ENCODE measurements around the gene L3MBTL1. TPM values are rescaled to one million over a fixed set of nuclear protein-coding genes. Genes with fewer than 3 reads are reported as not detected.
A peak's percentile ranks its signal among the peaks of the same experiment; 100 is the strongest.
"Not testable (repeated sequence)": the region's sequence is repeated elsewhere in the genome, so short reads cannot be mapped to it uniquely, and the experiment has no call there.

L3MBTL1 gene
- 11.3 TPM for total RNA-seq (ENCODE audit: insufficient read depth, low replicate concordance)

DNA sequence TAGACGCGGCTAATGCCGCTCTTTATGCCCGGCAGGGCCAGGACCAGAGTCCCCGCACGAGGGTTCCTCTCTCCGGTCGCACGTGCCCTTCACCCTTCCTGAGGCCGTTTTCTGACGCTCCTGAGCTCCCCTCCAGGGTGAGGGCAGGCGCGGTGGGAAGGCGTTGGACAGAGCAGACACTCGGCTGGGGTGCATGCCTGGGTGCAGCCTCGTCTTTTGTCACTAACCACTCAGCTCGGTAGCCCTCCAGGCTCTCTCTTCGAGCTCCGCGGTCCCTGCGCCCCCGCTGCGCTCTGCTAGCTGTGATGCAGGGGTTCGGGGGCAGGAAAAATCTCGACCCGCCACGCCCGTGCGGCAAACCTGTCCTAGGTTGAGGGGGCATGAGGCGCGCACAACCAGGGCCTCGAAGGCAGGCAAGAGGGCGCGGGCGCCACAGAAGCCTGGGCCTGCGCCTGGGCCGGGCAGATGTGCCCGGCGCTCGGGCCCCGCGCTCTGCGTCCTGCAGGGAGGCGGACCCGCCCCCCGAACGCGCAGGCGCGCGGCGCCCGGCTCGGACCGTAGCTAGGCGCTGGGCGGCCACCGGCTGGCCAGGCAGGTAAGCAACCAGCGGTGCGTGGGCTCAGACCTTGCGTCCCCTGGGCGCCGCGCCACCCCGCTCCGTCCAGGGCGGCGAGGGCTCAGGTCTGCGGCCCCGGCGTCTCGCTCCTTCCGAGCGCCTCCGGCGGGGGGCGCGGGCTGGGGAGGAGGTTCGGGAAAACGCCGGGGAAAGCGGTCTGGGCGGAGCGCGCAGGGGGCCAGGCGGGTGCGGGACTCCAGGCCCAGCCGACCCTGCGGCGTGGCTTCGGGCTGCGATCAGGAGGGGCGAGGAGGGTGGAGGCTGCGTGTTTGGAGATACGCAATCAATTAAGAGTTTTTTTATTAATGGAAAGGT lies at the start of gene L3MBTL1:
Gene L3MBTL1, plus strand, starts transcription at position 548 of the 931 bp plus-strand sequence. CDS start 5,807 bp downstream, outside the sequence.
- DNase-seq (ENCODE audit: low spot score) = peak; percentile 42

GRCh38 chr20:43458422-43458924 lies 49.0 kb upstream of the L3MBTL1 start:
- no peak for DNase-seq (ENCODE audit: low spot score)

DNA sequence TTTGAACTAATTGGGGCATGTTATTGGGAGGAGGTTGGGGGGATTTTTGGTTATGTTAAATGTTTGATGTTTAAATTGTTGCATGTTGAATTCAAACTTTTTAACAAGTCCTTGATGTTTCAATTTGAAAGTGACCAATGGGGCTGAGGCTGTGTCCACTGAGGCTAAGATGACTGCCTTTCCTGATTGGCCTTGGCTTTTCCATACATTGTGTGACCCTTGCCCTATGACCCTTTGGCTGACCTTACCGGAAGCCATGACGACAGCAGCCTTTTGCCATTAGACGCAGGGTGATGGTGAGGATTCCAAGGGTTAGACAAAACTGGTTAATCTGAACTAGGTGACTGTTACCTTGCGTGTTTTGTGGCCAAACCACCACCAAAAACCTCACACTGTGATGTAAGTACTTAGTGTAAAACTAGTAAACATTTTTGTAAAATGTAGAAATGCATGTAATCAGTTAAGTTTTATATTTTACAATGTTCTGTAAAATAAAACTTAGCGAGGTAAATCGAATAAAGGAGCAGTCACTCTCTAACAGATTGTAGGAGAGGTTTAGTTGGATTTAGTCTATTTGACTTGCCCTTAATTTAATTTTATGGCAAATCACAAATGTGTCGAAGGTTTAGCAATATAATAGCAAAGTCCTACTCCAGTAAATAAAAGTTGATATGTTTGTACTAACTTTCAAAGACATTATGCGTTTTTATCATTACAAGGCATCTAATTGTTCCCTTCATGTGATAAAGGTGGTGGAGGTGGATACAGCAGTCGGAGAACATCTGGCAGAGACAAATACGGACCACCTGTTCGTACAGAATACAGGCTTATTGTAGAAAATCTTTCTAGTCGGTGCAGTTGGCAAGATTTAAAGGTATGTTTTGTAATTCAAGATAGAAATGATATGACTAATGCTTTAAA lies 48.2 kb upstream of the L3MBTL1 start:
- DNase-seq (ENCODE audit: low spot score) = peak; percentile 15

GRCh38 chr20:43460172-43460829 lies 47.2 kb upstream of the L3MBTL1 start:
- no peak for DNase-seq (ENCODE audit: low spot score)

DNA sequence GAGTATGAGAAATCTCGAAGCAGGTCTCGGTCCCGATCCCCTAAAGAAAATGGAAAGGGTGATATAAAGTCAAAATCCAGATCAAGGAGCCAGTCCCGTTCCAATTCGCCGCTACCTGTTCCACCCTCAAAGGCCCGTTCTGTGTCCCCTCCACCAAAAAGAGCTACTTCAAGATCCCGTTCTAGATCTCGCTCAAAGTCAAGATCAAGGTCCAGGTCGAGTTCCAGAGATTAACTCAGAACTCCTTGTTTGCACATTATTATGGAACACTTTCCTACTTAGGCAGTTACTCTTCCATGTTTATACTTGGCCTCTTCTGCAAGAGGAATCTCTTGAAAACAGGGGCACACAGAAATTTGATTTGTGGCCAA lies 46.7 kb upstream of the L3MBTL1 start:
- DNase-seq (ENCODE audit: low spot score) = no peak

DNA sequence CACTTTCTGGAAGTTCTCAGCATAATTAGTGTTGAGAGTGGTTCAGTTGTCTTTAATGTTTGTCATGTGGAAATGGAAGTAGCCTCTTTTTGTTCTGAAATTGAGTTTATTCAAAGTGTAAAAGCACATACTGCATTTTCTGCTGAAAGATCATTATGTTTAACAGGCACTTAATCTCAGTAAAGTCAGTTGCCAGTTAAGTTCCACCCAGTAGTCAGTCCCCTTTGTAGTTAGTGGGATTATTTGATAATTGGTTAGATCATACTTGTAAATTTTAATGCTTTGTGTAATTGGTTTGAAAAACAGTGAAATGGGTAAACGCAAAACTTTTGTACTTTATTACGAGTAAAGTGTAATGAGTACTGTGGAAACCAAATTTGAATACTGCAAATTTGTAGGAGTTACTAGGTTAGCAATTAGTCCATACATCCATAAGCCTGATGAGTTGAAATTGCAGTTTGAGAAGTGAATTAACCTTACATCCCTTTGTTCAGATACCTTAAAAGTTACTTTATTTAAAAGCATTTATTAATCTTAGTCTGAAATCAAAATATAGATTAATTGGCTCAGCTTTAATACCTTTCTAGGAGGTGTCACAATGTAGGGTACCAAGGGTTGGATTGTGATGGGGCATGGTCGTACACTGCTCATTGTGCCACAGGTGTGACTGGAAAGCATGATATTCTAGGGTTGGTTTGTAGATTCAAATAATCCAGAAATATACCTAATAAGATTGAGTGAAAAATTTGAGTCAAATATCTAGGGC lies 45.4 kb upstream of the L3MBTL1 start:
- no peak for DNase-seq (ENCODE audit: low spot score)

GRCh38 chr20:43462660-43463526 lies 44.6 kb upstream of the L3MBTL1 start:
- no peak for DNase-seq (ENCODE audit: low spot score)

GRCh38 chr20:43463527-43464218 lies 43.8 kb upstream of the L3MBTL1 start:
- no peak for DNase-seq (ENCODE audit: low spot score)

DNA sequence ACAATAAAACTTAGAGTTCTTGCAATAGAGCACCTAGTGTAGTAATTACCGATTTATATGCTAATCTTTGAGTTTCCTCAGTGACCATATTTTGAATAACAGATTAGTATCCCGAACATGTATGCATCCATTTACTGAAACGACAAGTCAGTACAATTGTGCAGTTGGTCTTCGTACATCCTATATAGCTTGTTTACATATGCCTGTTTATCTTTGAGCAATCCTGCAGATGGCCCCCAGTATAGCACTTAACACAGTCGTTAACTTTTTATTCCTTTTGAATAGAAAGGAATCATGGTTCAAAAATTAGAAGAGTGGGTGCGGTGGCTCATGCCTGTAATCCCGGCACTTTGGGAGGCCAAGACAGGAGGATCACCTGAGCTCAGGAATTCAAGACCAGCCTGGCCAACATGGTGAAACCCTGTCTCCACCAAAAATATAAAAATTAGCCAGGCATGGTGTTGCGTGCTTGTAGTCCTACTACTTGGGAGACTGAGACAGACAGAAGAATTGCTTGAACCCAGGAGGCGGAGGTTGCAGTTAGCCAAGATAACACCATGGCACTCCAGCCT lies 43.2 kb upstream of the L3MBTL1 start:
- no peak for DNase-seq (ENCODE audit: low spot score)

DNA sequence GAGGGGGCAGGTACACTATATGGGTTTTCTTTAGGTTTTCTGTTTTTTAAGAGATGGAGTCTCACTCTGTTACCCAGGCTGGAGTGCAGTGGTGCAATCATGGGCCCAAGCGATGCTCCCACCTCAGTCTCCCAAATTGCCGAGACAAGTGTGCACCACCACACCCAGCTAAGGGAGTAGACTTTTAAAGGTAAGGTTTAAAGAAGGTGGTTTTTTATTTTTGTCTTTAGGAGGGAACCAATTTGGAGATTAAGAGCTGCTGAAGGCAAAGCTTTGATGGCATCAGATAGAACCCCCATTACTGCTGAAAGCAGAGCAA lies 41.9 kb upstream of the L3MBTL1 start:
- DNase-seq (ENCODE audit: low spot score) = no peak

DNA sequence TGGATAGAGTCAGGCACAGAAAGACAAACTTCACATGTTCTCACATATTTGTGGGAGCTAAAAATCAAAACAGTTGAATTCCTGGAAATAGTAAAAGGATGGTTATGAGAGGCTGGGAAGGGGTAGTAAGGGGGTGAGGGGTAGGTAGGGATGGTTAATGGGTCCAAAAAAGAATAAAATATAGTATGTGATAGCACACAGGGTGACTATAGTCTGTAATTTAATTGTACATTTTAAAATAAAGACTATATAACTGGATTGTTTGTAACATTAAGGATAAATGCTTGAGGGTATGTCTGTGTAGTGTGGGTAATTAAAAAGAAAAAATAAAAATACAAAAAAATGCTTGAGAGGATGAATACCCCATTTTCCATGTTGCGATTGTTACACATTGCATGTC lies 39.9 kb upstream of the L3MBTL1 start:
- DNase-seq (ENCODE audit: low spot score) = no peak

DNA sequence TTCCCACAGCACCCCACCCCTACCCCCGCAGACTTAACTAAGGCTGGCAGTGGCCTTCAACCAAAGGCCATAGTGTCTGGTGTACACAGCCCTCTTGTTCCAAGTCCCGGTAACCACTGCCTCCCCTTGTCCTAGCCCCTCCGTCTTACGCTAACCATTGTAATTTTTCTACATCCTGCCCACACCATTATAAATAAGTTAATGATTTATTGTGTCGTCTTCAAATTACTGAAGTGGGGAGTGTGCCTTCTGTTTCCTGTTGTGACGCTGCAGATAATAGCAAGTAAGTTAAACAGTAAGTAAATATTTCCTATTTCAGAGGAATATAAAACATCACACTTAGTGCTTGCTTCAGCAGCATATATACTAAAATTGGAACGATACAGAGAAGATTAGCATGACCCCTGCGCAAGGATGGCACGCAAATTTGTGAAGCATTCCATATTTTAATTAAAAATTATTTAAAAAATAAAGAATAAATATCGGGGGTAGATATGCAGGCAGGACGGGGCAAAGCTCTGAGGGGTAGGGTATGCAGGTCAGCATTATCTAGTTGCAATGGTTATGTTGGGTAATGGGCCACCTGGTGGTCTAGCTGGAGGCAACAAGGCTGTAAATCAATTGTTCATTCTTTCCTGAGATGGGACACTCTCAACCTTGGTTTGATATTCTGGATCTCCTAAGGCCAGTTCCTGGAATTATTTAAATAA lies 34.7 kb upstream of the L3MBTL1 start:
- no peak for DNase-seq (ENCODE audit: low spot score)

- DNase-seq (ENCODE audit: low spot score) = no peak
Measured at GRCh38 chr20:43473381-43473704, 34.2 kb upstream of the L3MBTL1 start.

GRCh38 chr20:43477193-43477592 lies 30.3 kb upstream of the L3MBTL1 start:
- no peak for DNase-seq (ENCODE audit: low spot score)

DNA sequence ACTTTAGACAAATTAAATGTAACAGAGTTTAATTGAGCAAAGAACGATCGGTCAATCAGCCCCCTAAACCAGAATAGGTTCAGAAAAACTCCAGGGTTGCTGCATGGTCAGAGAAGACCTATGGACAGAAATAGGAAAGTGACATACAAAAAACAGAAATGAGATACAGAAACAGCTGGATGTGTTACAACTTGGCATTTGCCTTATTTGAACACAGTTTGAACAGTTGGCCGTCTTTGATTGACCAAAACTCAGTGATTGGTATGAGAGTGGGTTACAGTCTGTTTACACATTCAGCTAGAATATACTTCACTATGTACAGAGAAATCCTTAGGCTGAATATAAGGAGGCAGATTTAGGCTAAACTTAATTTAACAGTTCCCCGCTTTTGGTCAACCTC lies 29.9 kb upstream of the L3MBTL1 start:
- DNase-seq (ENCODE audit: low spot score) = no peak

DNA sequence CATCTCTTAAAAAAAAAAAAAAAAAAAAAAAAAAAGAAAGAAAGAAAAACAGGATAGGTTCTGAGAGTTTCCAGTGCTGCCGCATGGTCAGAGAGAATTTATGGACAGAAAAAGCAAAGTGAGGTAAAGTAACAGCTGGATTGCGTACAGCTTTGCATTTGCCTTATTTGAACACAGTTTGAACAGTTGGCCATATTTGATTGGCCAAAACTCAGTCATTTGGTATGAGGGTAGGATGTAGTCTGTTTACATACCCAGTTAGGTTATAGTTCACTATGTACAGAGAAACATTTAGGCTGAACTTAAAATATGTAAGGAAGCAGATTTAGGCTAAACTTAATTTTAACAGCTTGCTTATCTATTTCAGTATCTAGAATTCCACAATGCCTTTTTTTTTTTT lies 17.5 kb upstream of the L3MBTL1 start:
- no peak for DNase-seq (ENCODE audit: low spot score)

GRCh38 chr20:43492101-43492500 lies 15.4 kb upstream of the L3MBTL1 start:
- no peak for DNase-seq (ENCODE audit: low spot score)

DNA sequence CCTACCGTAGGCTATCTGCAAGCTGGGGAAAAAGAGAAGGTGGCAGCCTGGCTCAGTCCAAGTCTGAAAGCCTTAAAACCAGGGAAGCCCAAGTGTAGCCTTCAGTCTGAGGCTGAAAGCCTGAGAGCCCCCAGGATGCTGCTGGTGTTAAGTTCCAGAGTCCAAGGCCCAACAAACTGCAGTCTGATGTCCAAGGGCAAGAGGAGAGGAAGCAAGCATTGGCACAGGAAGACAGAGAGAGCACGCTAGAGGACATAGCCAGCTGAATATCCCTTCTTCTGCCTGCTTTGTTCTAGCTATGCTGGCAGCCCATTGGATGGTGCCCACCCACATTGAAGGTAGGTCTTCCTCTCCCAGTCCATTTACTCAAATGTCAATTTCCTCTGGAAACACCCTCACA lies 12.1 kb upstream of the L3MBTL1 start:
- no peak for DNase-seq (ENCODE audit: low spot score)

DNA sequence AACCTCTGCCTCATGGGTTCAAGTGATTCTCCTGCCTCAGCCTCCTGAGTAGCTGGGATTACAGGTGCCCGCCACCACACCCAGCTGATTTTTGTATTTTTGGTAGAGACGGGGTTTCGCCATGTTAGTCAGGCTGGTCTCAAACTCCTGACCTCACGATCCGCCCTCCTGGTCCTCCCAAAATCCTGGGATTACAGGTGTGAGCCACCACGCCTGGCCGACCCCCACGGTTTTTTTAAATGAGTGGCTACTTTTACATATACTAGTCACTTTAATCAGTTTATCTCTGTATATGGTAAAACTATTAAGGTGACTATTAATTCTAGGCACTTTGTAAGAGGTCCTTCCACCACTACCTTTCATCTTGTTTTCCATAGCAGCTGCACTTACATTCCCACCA lies 5.5 kb upstream of the L3MBTL1 start:
- DNase-seq (ENCODE audit: low spot score) = not testable (repeated sequence)
